ENCODE data around the gene HNF4A. TPM values are rescaled to one million over a fixed set of nuclear protein-coding genes. Genes with fewer than 3 reads are reported as not detected.

The HNF4A gene
- total RNA-seq, result not detected in 2 replicates

DNA sequence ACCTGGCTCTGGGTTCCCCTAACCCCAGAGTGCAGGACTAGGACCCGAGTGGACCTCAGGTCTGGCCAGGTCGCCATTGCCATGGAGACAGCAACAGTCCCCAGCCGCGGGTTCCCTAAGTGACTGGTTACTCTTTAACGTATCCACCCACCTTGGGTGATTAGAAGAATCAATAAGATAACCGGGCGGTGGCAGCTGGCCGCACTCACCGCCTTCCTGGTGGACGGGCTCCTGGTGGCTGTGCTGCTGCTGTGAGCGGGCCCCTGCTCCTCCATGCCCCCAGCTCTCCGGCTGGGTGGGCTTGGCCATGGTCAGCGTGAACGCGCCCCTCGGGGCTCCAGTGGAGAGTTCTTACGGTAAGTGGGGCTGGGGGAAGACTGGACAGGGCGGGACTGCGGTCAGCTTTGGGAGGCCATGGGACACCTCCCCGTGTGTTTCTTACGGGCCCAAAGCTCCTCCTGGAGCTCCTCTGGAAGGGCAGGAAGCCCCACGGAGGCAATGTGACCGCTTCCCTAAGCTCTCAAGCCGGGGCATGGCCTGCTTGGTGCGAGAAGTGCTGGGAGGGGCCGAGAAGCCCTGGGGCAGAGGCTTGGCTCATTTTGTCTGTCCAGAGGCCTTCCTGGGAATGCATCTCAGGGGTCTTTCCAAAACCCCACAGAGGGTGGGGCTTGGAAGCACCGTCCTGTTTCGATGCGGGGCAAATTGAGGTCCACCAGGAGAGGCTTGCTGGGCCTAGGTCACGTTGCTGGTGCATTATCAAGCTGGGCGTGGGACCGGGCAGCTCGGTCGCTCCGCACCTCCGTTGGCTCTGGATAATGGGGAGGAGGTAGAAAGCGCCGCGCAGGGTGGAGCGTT is at the start of gene HNF4A:
TSS of gene HNF4A (plus strand) at position 202 of the 855 bp plus-strand sequence. CDS start at position 308, 106 bp downstream.

DNA sequence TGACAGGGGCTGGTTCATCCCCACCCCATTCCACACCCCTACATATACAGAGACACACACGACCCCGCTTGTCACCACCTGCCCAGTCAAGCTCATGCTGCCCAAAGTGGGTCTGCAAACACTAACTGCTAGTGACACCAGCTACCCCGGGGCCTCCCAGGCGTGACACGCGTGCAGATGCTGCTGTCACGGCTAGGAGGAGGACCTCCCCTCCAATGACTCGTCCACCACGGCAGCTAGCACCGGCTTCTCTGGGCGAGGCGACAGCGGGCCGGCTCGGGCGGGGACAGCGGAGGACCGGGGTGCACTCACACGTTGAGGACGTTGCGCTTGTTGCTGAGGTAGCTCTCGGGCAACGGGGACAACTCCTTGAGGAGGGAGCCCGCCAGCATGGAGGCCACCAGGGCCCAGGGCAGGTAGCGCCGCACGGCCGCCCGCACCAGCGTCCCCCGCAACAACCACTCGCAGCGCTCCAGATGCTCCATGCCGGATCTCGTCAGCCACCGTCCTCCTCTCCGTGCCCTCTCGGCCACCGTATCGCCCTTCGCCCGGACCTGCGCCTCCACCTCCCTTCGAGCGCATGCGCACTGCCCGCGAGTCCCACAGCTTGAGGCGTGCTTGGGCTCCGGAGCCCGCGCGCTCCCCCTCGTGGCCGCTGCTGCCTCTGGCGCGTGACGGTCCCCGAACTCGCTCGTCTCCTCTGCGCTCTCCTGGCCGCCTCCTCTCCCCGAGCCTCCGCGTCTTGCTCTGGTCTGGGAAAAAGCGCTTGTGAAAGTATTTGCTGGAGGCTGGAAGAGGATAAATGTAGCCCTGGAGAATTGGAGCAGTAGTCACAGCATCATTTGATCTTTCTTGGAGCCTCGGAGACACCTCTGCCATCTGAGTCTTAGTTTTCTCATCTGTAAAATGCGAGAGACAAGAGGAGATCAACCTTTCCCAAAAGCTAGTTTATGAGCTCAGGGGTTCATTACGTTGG is 44.5 kb upstream of the HNF4A start, which contains the start of gene FITM2:
TSS of gene FITM2 (minus strand) at position 539 of the 976 bp plus-strand sequence. CDS start at position 485, 54 bp downstream.

GRCh38 chr20:44336725-44337380 is 18.6 kb upstream of the HNF4A start, which contains the start of gene R3HDML:
TSS of gene R3HDML (plus strand) at chr20:44337043. CDS start at chr20:44337158, 115 bp downstream.

GRCh38 chr20:44475694-44476560 is 120.4 kb downstream of the HNF4A start, which contains the start of gene TTPAL:
TSS of gene TTPAL (plus strand) at chr20:44475874. CDS start at chr20:44480000, 4,126 bp downstream.

Small RNAs within 50 kb of the gene (small RNA-seq; reads per million reads assigned to genes)
- 0.41 reads per million, percentile 21 among the genes with 10 or more reads in this experiment for gene MIR3646
- gene RF00019, result not detected
- gene RPL37AP1, result 0.36 reads per million, percentile 15 among the genes with 10 or more reads in this experiment

Other genes with a start within 250 kb of the HNF4A start
- gene JPH2, start 168.5 kb upstream of the HNF4A start, total RNA-seq, result under 0.01 and 0.20 TPM in 2 replicates
- 30.3 and 40.1 TPM in 2 replicates for gene OSER1, start 144.9 kb upstream of the HNF4A start, total RNA-seq
- gene GDAP1L1, start 108.4 kb upstream of the HNF4A start, total RNA-seq, result not detected in 2 replicates
- 11.3 and 12.5 TPM in 2 replicates for gene FITM2, start 44.5 kb upstream of the HNF4A start, total RNA-seq
- gene R3HDML, start 18.7 kb upstream of the HNF4A start, total RNA-seq, result not detected in 2 replicates
- gene TTPAL, start 120.2 kb downstream of the HNF4A start, total RNA-seq, result 21.7 and 28.3 TPM in 2 replicates
- gene SERINC3, start 166.4 kb downstream of the HNF4A start, total RNA-seq, result 116 and 119 TPM in 2 replicates
- gene PKIG, start 226.9 kb downstream of the HNF4A start, total RNA-seq, result 40.1 and 139 TPM in 2 replicates

Data from subcutaneous preadipocyte (primary cell).